K562 (cell line): ENCODE results near the gene PDZK1IP1. TPM values are rescaled to one million over a fixed set of nuclear protein-coding genes. Genes with fewer than 3 reads are reported as not detected.

ENCODE experiments used
- BHLHE40 ChIP-seq: IDR thresholded peaks from 2 replicates; pipeline ENCODE4 v1.6.1; 2011; ENCODE audit warnings: low read length, improper control_type of control experiment
- ETV5 ChIP-seq: sonication (generic); formaldehyde crosslinking; IDR thresholded peaks from 2 replicates; pipeline ENCODE4 v1.4.0; 2020; ENCODE audit warnings: low read depth, mild to moderate bottlenecking, missing genetic modification reagents
- HINFP ChIP-seq: fragments of 450-650 bp; conservative IDR thresholded peaks from 2 replicates; pipeline ENCODE4 v1.6.1; 2016; ENCODE audit warnings: missing genetic modification characterization, low read depth, mild to moderate bottlenecking, control low read depth, missing compliant biosample characterization
- MAZ ChIP-seq, 2 experiments: fragments of 450-650 bp in 1 of 2; sonication (generic) in 1 of 2; formaldehyde crosslinking; IDR thresholded peaks in 1 of 2; conservative IDR thresholded peaks in 1 of 2; 2 replicates each; pipeline versions ENCODE4 v1.4.0 to v1.5.0; 2020; ENCODE audit warnings: mild to moderate bottlenecking in 1 of 2, missing genetic modification reagents in 1 of 2
- MLLT1 ChIP-seq, 2 experiments: fragments of 450-650 bp; IDR thresholded peaks; 2 replicates each; pipeline ENCODE4 v1.6.1; 2016
- NCOA1 ChIP-seq: fragments of 450-650 bp; IDR thresholded peaks from 2 replicates; pipeline ENCODE4 v1.6.1; 2016; ENCODE audit warnings: low read depth
- SIN3B ChIP-seq: fragments of 450-650 bp; IDR thresholded peaks from 2 replicates; pipeline ENCODE4 v1.6.1; 2017; ENCODE audit warnings: low read depth, mild to moderate bottlenecking, moderate library complexity
- THRB ChIP-seq: fragments of 450-650 bp; formaldehyde crosslinking; conservative IDR thresholded peaks from 2 replicates; pipeline ENCODE4 v1.4.0; 2022; ENCODE audit warnings: mild to moderate bottlenecking, missing genetic modification characterization
- ZNF12 ChIP-seq: sonication (generic); formaldehyde crosslinking; IDR thresholded peaks from 2 replicates; pipeline ENCODE4 v1.4.0; 2020; ENCODE audit warnings: mild to moderate bottlenecking, missing genetic modification reagents
- ZNF277 ChIP-seq: fragments of 250-450 bp; sonication (Bioruptor Pico); IDR thresholded peaks from 2 replicates; pipeline ENCODE4 v1.8.0; 2022; ENCODE audit warnings: inconsistent platforms, mild to moderate bottlenecking, moderate library complexity, borderline replicate concordance
- ZNF511 ChIP-seq: sonication (generic); formaldehyde crosslinking; IDR thresholded peaks from 2 replicates; pipeline ENCODE4 v1.8.0; 2022; ENCODE audit warnings: mild to moderate bottlenecking, missing genetic modification reagents
- ZNF592 ChIP-seq: fragments of 450-650 bp; IDR thresholded peaks from 2 replicates; pipeline ENCODE4 v1.6.1; 2017; ENCODE audit warnings: antibody characterized with exemption, mild to moderate bottlenecking
- ZNF740 ChIP-seq, 3 experiments: fragments of 200-800 bp in 1 of 3; sonication (Bioruptor generic) in 1 of 3; sonication (generic) in 1 of 3; formaldehyde crosslinking in 1 of 3; IDR thresholded peaks; 2 replicates each; pipeline versions ENCODE4 v1.6.1 to v1.8.0; 2016 to 2022; ENCODE audit warnings: mild to moderate bottlenecking in 2 of 3, missing compliant biosample characterization in 2 of 3, missing genetic modification characterization in 2 of 3, missing genetic modification reagents in 1 of 3
- polyA plus RNA-seq, 8 experiments: library from polyadenylated mRNA; depleted of rRNA in 4 of 8; stranded (reverse) in 5 of 8; unstranded in 3 of 8; fragments of >200 nt; fragmentation: Nextera tagmentation in 2 of 8; fragmentation: Illumina TruSeq in 1 of 8; extraction: Ambion mirVana in 2 of 8; extraction: Trizol in 1 of 8; gene quantifications; 2 replicates each; pipeline versions ENCODE4 v1.2.1 to v1.2.3, GENCODE V29; 2011 to 2014; ENCODE audit warnings: inconsistent platforms in 1 of 8, missing spikeins in 1 of 8
- total RNA-seq, 7 experiments: library from RNA; depleted of rRNA in 6 of 7; stranded (reverse); fragments of >200 nt in 6 of 7; fragmentation: Illumina TruSeq in 2 of 7; extraction: Trizol in 2 of 7; gene quantifications; 2 replicates each; pipeline versions ENCODE4 v1.2.1 to v1.2.3, GENCODE V29; 2011 to 2021; ENCODE audit warnings: low replicate concordance in 1 of 7

PDZK1IP1 gene
- total and polyA plus RNA-seq, 9 of the 15 experiments (the other 6 are each of a cell fraction or from before 2014, with no cell fraction given) = 0.17 to 0.68 (median 0.53) TPM; not detected in 2

GRCh38 chr1:47232187-47232874 lies 42.5 kb upstream of the PDZK1IP1 start, which contains the start of gene TAL1 (continued):
- TF ChIP-seq ZNF740 (CRISPR knock-in tag; IDR thresholded peaks at IDR 0.05) (no peak), ZNF740 (tag; IDR thresholded peaks at IDR 0.05) (peak in 1 of 2 experiments; percentile 93; a peak in 2 of 4 replicates), ETV5 (CRISPR knock-in tag) (peak; percentile 58), MAZ (CRISPR knock-in tag; conservative IDR thresholded peaks at IDR 0.05 in 1 of 2, IDR thresholded peaks at IDR 0.05 in 1 of 2) (peak; percentile 96 to 97), SIN3B (0 out of 2 replicates have a peak, but pooled peaks have one; percentile 29), HINFP (tag) (no peak), ZNF12 (CRISPR knock-in tag) (peak; percentile 46; the same call in 1 of the 2 replicates), THRB (no peak), MLLT1 (IDR thresholded peaks at IDR 0.05) (peak in 1 of 2 experiments; percentile 82; a peak in 3 of 4 replicates), NCOA1 (peak; percentile 82; the same call in 1 of the 2 replicates), ZNF277 (CRISPR knock-in tag) (no peak), ZNF511 (CRISPR knock-in tag) (peak; percentile 72; the same call in 1 of the 2 replicates), BHLHE40 (peak; percentile 99), ZNF592 (0 out of 2 replicates have a peak, but pooled peaks have one; percentile 39)
